DMS114 treated with DMSO at 0.1 percent for 48 hours (cell line): ENCODE data around the gene SCLY.
"Not testable (repeated sequence)": the region's sequence is repeated elsewhere in the genome, so short reads cannot be mapped to it uniquely, and the experiment has no call there.

Experiments
- DNase-seq: peaks from one replicate; lab custom pipeline; 2025; ENCODE audit not compliant: unreplicated experiment; lab: John Stamatoyannopoulos, UW

The SCLY gene, protein sequence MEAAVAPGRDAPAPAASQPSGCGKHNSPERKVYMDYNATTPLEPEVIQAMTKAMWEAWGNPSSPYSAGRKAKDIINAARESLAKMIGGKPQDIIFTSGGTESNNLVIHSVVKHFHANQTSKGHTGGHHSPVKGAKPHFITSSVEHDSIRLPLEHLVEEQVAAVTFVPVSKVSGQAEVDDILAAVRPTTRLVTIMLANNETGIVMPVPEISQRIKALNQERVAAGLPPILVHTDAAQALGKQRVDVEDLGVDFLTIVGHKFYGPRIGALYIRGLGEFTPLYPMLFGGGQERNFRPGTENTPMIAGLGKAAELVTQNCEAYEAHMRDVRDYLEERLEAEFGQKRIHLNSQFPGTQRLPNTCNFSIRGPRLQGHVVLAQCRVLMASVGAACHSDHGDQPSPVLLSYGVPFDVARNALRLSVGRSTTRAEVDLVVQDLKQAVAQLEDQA

DNA sequence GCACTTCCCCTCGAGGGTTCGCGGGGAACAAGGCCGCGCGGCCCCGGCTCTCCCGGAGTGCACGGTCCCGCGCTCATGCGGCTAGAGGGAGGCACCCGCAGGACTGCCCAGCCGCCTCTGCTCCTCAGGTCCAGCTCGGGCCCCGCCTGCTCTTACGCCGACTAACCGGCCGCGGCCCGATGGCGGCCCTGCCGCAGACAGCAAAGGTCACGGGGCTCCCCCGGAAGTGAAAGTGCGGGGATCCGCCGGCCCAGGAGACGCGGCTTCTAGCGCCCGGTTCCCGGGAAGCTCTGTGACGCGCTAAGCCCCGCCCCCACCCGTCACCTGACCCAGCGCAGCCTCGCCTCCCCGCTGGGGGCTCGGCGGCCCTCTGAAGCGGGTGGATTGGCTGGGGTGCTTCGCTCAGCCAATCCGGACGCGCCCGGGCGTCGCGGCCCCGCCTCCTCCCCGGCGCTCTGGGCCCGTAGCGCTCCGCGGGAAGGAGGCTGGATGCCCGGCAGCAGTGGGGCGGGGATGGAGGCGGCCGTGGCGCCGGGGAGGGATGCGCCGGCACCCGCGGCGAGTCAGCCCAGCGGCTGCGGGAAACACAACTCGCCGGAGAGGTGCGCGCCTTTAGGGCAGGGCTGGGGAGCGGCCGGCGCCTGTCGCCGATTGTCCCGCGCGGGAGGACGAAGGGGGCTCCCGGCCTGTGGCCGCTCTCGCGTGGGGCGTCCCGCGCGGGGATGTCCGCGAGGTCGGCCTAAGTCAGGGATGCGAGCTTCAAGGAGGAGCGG lies at the start of gene SCLY:
SCLY (plus strand) TSS at position 460 of the 773 bp plus-strand sequence; CDS start at position 514, 54 bp downstream.
- peak; percentile 74 for DNase-seq

DNA sequence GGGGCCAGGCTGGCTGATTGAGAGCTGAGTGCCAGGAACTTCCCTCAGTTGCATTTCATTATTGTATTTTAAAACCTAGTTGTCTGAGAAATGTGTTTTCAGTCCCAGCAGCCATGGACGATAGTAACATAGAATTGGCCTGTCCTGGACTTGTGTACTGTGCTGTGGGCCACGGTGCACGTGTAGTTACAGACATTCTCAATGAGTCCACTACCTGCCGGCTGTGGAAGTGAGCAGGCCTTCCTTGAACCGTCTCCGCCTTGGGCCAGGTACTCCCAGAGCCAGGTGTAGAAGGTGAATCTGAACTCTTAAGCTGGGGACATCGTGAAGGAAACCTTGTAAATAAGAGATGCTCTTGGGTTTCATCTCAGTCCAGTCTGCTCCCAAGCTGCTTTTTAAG lies 47.0 kb upstream of the SCLY start:
- no peak for DNase-seq

DNA sequence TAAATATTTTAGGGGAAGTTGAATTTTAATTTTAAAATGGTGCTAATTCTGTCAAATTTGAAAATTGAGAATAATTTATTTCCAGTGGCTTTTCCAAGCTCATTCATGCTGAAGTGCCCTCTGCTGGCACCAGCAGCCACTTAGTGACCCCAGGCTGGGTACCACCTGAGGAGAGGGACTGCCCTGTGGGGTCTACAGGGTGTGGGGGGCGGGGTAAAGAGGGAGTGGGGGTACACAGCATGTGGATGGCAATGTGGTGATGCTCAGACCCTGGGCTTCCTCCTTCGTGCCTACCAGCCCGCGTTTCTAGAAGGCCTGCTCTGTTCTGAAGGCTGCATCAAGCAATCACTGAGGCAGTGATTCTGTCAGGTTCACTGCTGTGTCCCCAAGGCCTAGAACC lies 45.1 kb upstream of the SCLY start:
- no peak for DNase-seq

DNA sequence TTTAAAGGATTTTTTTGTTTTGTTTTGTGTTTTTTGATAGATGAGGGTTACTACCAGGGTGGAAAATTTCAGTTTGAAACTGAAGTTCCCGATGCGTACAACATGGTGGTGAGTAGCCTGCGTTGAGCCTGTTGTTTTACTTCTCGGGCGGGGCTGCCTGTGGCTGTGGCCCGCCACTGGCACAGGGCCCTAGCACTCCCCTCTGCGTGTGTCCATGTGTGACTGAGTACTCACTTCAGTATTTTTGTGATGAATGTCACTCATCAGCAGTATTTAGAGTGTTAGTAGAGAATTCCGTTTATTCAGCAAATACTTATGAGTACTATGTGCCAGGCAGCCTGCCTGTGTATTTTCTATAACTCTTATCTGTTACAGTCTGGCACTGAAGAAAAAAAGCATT lies 44.3 kb upstream of the SCLY start:
- DNase-seq, result no peak

DNA sequence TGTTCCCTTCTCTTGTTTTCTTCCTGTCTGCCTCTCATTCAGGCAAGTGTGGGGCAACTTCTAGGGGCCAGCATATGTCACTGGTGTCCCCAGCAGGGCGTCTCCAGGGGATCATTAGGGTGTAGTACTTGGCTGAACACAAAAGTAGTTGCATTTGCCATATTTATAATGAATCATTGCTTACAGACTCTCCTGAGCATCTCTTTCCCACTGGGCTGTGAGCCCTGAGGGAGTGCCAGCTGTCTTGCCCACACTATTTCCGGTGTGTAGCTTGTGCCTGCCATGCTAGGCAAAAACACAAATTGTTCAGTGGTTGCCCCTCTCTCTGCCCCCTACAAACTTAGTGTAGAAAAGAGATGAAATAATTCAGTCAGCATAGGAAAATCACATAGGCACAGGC lies 40.8 kb upstream of the SCLY start:
- DNase-seq, result no peak

DNA sequence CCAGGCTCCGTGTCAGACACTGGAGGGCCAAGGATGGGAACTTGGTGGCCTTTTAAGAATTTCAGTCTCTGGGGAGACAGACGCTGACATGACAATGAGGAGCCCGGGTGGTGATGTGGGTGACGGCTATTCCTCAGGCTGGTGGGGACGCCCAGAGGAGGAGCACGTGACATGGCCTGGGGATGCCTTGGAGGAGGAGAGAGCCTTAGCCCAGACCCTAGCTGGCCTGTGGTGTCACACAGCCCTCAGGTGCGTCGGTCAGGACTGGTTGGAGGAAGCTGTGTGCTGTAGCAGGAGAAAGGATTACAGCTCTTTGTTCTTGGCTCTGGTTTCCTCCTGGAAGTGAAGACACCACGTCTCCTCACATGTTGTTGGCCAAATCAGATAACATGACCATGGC lies 40.0 kb upstream of the SCLY start:
- no peak for DNase-seq

DNA sequence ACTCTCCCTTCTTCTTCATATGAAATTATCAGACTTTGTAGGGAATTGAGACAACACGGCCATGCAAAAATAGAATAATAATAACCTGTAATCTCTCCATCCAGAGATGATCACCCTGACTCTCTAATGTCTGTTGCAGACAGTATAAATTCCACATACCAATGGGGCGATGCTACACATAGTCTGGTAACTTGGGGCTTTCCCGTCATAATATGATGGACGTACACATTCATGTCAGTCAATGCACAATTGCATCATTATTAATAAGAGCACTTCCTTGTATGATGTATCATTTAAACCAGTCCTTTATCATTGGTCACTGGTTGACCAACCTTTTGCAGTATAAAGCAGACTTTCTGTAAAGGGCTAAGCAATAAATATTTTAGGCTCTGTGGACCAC lies 39.5 kb upstream of the SCLY start:
- DNase-seq, result no peak

DNA sequence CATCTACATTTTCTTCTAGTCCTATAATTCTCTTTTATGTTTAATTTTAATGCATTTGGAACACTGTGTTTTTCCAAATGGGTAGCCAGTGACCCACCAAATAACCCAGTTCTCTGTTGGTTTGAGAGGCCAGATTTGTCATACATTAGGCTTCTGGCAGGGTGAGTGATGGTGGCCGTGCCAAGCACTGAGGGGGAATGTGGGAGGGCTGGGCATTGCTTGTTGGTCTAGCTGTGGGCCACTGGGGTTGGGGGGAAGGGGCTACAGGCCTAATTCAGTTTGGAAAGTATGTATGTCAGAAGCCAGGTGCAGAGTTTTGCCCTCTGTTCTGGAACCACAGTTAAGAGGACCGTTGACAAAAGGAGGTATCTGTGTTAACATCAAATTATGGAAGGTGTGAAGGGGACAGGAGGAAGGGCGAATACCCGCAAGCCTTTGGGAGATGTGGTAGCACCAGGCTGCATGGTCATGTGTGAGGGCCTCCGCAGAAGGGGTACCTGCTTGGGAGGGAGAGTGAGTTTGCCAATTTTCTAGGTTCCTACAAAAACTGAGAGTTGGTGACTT lies 38.1 kb upstream of the SCLY start:
- no peak for DNase-seq

DNA sequence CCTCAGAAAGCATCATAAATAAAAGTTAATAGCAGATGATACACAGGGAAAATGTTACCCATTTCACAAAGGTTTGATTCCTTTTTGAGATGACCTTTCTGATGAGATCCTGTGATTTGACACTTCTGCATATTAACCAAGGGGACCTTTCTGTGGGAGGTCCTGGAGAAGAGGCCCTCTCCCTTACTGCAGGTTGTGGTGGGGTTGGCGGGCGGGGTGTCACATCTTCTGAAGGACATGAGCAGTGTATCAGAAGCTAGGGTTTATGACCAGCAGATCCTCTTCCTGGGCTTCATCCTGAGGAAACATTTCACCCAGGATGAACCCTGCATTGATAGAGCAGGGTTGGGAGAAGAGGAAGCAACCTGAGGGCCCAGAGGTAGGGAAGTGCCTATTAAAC lies 37.2 kb upstream of the SCLY start:
- no peak for DNase-seq

DNA sequence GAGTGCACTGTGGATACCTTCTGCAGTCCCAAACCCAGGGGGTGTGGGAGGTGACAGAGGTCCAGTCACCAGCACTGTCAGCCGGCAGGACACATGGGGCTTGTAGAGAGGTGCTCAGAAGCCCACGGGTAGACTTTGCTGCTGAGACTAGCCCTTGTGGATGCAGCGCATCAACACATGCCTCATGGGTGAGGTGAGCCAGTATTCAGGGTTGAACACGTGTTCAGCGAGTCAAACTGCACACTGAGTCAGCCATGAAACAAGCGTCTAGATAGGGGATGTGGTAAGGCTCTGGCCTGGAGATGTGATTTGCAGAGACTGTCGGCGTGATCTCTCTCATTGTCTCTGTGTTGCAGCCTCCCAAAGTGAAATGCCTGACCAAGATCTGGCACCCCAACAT lies 35.8 kb upstream of the SCLY start:
- no peak for DNase-seq

DNA sequence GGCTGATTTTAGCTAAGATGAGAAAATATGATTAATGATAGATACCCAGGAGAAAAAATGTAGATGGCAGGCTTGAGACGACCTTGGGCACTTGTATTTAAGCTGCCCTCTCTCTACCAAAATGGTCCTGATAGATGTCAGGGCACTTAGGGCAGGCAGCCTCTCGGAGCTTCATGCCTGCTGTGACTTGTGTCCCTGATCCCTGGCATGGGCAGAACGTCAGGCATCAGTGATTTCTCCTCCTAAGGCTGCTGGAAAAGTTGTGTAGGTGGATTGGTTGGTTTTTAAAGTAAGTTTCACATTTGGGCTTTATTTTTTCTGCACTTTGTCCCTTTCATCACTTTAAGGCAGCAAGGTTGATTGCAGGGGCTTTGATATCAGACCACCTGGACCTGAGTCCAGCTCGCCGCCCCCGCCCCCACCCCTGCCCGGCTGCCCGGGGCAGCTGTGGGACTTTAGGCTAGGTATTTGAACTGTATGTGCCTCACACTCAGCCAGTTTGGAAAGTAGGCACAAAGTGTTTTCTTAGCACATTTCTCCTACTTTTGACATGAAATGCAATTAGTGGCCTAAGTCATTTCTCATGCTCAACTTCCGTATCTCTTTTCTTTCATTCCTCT lies 35.0 kb upstream of the SCLY start:
- no peak for DNase-seq

DNA sequence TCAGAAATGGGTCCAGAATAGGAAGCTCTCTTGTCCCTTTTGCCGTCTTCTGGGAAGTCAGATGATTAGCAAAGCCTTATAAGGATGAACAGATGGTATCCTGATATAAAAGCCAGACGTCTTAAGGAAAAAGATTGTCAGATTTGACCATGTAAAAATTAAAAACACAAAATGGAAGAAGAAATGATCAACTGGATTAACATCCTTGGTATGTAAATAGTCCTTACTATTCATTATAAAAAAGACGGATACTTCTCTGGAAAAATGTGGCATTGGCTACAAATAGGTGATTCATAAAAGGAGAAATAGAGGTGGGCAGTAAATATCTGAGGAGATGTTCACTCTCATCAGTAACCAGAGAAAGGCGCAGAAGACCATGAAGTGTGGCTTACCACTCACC lies 33.7 kb upstream of the SCLY start:
- DNase-seq, result no peak

DNA sequence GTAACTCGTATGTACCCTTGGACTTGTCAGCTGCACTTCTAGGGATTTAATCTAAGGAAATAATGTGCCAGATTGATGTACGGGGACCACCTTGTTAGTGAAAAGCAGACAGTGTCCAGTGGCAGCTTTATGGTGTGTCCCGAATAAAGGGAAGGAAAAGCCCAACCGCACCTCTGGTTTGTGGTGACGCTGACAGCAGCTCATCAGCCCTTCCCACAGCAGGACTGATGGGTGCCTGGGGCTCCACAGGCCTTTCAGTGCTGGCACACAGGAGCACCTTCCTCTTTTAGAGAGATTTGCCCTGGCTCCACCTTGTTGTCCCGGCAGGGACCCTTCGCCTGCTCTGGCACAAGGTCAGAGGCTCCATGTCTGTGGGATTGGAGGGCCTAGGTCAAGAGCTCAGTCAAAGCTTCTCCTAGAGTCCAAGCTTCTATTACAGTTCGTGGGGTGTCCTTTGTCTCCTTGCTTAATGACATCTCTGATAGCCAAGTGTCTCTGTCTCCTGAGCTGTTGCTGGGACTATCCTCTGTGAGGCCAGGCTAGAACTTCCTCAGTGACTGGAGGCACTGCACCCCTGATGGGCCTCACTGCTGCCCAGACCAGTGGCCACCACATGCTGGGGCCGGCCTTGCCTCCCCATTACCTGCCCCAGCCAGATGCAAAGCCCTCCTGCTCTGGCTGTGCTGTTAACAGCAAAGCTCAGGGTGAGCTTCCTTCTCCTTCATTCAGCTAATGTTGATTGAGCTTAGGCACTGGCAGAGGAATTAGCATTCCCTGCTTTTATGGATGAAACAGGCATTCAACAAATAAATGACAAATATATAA lies 33.0 kb upstream of the SCLY start:
- no peak for DNase-seq

DNA sequence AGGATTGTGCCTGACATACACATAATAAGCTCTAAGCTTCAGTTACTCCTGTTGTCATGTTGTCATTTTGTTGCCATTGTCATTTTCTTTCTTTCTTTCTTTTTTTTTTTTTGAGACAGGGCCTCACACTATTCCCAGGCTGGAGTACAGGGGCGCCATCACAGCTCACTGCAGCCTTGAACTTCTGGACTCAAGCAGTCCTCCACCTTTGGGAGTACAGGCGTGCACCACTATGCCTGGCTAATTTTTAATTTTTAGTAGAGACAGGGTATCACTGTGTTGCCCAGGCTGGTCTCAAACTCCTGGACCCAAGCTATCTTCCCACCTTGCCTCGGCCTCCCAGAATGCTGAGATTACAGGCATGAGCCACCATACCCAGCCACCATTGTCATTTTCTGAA lies 30.9 kb upstream of the SCLY start:
- no peak for DNase-seq

DNA sequence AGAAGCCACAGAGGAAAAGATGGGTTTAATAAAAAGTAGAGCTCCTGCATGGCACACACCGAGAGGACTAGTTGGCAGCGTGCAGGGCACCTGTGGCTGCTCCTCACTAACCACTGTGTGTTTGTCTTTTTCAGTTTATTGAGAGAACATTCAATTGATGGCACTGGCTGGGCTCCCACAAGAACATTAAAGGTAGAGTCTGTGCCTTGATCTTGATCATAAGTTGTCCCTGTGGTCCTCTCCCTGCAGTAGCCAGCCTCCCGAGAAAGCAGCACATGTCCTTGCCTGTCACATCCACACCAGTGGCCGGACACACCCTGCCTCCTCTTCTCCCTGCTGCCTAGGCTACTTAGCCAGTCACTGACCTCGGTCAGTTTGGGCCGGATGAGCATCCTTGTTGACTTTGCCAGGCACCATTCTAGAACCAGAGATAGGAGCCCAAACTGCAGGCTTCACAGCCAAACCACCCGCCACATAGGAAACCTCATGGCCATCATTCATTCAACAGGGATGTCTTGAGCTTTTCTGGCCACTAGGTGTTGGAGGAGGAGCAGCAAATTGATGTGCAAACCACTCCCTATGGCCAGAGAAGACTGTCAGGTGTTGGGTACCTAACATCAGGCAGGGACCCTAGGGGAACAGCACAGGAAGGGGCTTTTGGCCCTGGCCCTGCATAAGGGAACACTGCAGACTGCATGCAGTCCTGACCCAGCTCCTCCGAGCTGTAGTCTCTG lies 30.2 kb upstream of the SCLY start:
- no peak for DNase-seq

DNA sequence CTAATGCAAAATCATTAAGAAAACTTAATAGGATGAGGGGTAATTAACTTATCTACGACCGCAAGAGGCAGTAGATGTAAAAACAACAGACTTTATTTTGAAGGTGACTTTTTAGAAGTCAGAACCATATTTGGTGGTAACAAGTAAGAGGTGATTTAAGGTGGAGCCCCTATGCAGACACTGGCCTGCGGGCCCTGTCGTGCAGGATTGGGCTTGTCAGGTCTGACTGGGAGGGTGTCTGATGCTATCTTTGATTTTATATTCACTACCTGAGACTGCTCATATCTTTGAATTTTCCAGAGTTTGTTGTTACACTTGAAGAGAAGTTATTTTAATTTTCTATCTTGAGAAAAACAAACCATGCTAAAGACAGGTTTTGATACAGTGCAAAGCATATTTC lies 29.1 kb upstream of the SCLY start:
- no peak for DNase-seq

DNA sequence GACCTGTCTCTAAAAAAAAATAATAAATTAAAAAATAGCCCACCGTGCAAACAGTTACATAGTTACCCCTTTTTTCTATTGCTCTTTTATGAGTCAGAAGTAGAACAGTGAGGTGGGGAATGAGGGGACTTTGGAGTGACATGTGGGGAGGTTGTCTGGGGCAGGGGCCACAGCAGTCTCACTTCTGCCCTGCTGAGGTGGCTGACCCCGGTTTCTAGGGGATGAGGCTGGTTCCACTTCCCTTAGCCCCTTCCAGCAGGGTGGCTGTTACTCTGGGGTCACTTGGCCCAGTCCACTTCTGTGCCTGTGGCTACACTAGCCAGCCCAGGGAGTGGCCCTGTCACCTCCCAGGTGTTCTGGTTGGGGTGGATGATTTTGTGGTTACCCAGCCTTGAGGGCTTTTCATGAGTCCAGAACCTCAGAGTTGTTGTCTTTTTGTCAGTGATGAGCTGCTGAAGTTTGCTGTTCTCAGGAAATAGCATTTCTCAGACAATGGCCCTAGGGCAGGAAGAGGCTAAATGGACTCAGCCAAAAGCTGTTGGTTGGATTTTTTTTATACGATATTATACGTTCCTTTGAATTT lies 28.0 kb upstream of the SCLY start:
- DNase-seq, result no peak

DNA sequence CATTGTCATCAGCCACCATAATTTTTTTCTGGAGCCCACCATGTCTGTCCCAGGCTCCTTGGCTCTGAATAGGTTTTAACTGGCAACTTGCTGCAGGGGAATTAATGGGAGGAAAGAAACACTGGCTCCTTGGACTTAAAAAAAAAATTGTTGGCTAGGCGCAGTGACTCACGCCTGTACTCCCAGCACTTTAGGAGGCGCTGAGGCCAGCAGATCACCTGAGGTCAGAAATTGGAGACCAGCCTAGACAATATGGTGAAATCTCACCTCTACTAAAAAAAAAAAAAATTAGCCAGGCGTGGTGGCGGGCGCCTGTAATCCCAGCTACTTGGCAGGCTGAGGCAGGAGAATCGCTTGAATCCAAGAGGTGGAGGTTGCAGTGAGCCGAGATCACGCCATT lies 26.8 kb upstream of the SCLY start:
- DNase-seq, result not testable (repeated sequence)

DNA sequence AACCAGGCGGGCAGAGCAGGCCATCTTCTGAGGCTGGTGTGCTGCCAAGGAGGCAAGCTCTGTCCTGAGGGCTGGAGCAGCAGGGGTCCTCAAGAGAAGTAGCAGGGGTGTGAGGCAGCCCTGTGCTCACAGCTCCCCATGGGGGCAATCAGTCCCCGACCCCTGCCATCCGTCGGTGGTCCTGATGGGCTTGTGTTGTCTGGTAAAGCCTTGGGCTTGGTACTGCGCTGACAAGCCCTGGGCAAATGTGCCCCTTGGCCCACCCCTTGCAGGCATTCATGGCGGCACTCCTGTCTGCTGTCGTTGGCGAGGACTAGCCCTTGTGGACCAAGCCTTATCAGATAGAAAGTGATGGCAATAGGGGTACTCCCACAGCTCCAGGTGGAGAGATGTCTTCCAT lies 22.6 kb upstream of the SCLY start:
- DNase-seq, result no peak

DNA sequence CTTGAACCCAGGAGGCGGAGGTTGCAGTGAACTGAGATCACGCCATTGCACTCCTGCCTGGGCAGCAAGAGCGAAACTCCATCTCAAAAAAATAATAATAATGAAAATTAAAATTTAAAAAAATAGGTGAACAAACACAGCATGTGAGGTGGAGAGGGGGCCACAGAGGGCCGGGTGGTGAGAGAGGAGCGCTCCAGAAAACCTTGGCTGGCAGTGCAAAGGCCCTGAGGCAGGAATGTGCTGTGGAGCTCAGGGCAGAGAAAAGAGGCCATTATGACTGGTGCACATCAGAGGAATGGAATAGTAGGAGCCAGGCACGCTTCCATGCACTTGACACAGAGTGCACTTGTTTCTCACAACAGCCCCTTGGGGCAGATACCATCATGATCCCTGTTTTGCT lies 21.6 kb upstream of the SCLY start:
- DNase-seq, result no peak
